WERI-Rb-1 (cell line): Measurements from ENCODE around the gene DGKI.

Experiments
- DNase-seq: peaks from one replicate; pipeline ENCODE4 v3.0.0-alpha.2; 2020
- H3K27ac ChIP-seq: fragments of 250-450 bp; sonication (Bioruptor Pico); 2 replicates; pipeline ENCODE4 v1.5.1; 2020; ENCODE audit warnings: mild to moderate bottlenecking, moderate library complexity
- H3K27me3 ChIP-seq: fragments of 250-450 bp; sonication (Bioruptor Pico); 2 replicates; pipeline ENCODE4 v1.5.1; 2021; ENCODE audit warnings: mild to moderate bottlenecking, low read depth, moderate library complexity; ENCODE audit not compliant: insufficient read depth, severe bottlenecking
- H3K36me3 ChIP-seq: fragments of 250-450 bp; sonication (Bioruptor Pico); 2 replicates; pipeline ENCODE4 v1.5.1; 2020; ENCODE audit warnings: mild to moderate bottlenecking, moderate library complexity
- H3K4me3 ChIP-seq: 2 replicates; pipeline ENCODE4 v1.5.1; 2011; ENCODE audit warnings: low read depth, mild to moderate bottlenecking, control low read depth, low read length
- H3K9me3 ChIP-seq: fragments of 250-450 bp; sonication (Bioruptor Pico); 2 replicates; pipeline ENCODE4 v1.5.1; 2021; ENCODE audit warnings: mild to moderate bottlenecking, moderate library complexity; ENCODE audit not compliant: severe bottlenecking
- TF ChIP-seq, protein P1 (sequence below): IDR thresholded peaks from 2 replicates; pipeline ENCODE4 v1.5.1; 2011; ENCODE audit warnings: low read depth, mild to moderate bottlenecking, control low read depth, inconsistent platforms, low read length

Gene DGKI

DNA sequence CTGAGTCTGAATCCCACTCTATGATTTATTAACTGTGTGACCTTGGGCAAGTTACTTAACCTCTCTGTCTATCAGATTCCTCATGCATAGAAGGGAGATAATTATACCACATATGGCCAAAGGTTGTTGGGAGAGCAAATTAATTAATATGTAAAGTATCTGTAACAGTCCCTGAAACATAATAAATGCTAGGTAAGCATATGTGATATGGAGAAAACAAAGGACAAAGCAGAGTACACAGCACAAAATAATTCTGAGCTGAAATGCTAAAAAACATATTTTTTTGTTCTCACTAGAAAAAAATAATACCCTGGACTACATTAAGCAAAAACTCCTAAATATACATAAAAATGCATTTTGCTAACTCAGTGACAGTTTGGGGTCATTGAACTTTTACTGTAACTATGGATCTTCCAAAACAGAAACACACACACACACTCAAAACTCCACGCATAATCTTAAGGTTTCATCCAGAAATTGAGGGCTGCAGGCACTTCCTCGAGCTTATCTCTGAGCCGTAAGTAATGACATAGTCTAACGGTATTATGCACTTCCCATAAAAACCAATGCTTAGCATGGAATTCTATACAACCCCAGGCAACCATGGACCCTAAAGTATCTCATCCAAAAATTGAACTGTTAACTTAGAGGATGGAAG lies 301.6 kb downstream of the DGKI start:
- H3K4me3 ChIP-seq = no peak overlapping the region
- no peaks in the 10 kb centered on the region for H3K9me3 ChIP-seq
- no peaks in the 10 kb centered on the region for H3K27me3 ChIP-seq
- no peak overlapping the region for H3K27ac ChIP-seq
- TF ChIP-seq, protein P1, sequence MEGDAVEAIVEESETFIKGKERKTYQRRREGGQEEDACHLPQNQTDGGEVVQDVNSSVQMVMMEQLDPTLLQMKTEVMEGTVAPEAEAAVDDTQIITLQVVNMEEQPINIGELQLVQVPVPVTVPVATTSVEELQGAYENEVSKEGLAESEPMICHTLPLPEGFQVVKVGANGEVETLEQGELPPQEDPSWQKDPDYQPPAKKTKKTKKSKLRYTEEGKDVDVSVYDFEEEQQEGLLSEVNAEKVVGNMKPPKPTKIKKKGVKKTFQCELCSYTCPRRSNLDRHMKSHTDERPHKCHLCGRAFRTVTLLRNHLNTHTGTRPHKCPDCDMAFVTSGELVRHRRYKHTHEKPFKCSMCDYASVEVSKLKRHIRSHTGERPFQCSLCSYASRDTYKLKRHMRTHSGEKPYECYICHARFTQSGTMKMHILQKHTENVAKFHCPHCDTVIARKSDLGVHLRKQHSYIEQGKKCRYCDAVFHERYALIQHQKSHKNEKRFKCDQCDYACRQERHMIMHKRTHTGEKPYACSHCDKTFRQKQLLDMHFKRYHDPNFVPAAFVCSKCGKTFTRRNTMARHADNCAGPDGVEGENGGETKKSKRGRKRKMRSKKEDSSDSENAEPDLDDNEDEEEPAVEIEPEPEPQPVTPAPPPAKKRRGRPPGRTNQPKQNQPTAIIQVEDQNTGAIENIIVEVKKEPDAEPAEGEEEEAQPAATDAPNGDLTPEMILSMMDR = no peak
- DNase-seq = no peak
- no peaks in the 10 kb centered on the region for H3K36me3 ChIP-seq

DNA sequence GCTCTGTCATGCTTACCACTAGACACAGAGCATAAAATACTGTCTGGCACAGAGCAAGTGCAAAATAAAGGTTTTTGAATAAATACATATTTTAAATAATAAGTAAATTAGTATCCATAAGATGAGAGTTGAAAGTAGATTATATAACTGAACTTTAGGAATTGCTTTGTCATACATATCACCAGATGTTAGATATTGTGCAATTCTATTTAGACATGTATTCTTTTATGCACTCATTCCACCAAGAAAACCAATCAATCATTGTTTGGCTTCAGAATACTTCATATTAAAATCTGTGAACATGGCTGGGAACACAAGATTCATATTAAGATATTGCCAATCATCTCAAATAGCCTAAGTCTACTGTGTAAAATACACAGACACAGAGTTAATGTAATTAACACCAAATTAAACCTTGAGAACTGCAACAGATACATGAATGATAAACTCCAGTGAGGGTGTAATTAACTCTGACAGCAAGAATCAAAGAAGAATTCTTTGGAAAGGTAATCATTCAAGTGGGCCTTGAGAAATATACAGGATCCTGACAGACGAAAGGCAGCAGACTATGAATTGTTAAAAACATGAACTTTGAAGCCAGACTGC lies 302.2 kb downstream of the DGKI start:
- Histone ChIP-seq H3K36me3 (no peaks in the 10 kb centered on the region), H3K27ac (no peak overlapping the region), H3K9me3 (no peaks in the 10 kb centered on the region), H3K27me3 (no peaks in the 10 kb centered on the region), H3K4me3 (no peak overlapping the region)
- no peak for DNase-seq
- TF ChIP-seq, protein P1 = no peak

DNA sequence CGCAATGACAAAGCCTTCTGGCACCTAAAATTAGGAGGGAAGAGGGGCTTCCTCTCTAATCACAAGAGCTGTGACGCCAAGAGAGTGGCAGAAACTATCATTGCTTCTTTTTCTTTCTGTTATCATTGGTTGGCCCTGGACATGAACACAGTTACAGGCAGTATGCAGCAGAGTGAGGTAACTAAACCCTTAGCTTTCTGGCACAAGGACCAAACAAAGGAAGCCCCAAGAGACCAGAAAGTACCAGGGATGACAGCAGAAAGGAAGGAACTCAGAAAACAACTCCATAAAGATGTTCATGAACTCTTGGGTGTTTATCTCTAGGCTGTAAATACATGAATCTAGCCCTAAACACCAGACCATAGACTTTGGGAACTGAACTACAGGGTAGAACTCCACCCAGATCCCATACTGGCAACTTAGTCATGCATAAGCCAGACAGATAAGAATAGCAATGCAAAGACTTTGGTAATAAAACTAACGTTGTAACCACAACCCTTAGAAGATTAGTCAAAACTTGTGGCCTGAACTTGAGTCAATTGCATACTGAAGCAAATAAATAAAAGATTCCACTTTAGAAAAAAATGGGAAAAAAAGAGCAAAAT lies 307.6 kb downstream of the DGKI start:
- DNase-seq = no peak
- TF ChIP-seq, protein P1 = no peak
- Histone ChIP-seq H3K36me3 (no peaks in the 10 kb centered on the region), H3K27me3 (no peaks in the 10 kb centered on the region), H3K27ac (no peak overlapping the region), H3K9me3 (no peaks in the 10 kb centered on the region), H3K4me3 (no peak overlapping the region)

DNA sequence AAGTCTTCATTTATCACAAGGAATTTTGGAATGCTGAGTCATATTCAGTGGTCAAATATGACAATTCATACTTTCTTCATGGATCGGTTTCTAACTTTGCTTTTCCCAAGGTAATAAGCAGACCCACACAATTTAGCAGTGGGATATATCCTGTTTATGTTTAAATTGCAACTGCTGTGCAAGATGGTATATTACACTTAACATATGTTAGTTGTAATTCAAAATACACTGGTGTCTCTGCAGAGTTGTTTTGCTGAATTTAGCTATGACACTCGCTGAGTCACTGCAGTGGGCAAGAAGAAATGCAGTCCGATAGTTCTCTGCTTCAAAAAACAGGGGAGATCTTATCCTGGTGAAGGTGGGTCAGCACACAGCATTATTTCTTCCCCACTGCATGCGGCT lies 308.4 kb downstream of the DGKI start:
- DNase-seq = no peak
- H3K36me3 ChIP-seq = no peaks in the 10 kb centered on the region
- TF ChIP-seq, protein P1 = no peak
- no peak overlapping the region for H3K27ac ChIP-seq
- no peaks in the 10 kb centered on the region for H3K27me3 ChIP-seq
- H3K9me3 ChIP-seq = no peaks in the 10 kb centered on the region
- H3K4me3 ChIP-seq = no peak overlapping the region

DNA sequence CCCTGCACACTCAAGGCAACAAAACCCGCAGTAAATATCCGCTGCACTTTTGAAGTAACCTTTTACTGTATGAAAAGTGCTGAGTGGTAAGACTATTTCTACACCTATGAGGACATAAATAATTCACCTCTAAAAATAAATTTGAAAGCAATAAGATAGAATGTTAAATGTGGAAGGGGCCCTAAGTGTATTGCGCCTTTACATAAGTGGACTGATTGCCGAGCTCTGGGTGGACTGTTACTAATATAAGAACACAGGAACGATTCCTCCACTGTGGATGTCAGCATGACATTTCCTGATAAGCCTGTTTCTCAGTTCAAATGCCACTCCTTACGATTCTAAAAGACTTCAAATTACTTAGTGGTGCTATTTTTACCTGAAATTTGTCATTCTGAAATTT lies 311.2 kb downstream of the DGKI start:
- TF ChIP-seq, protein P1 = no peak
- H3K4me3 ChIP-seq = no peak overlapping the region
- no peaks in the 10 kb centered on the region for H3K27me3 ChIP-seq
- H3K27ac ChIP-seq = no peak overlapping the region
- H3K9me3 ChIP-seq = no peaks in the 10 kb centered on the region
- no peaks in the 10 kb centered on the region for H3K36me3 ChIP-seq
- DNase-seq = no peak
